HepG2 (cell line): ENCODE results near the gene GLO1. TPM values are rescaled to one million over a fixed set of nuclear protein-coding genes. Genes with fewer than 3 reads are reported as not detected.

Experiments
- CEBPZ ChIP-seq: IDR thresholded peaks from 2 replicates; pipeline ENCODE4 v1.6.1; 2012; ENCODE audit warnings: low read length, improper control_type of control experiment
- HNF1A ChIP-seq, 2 experiments: sonication (generic) in 1 of 2; formaldehyde crosslinking in 1 of 2; IDR thresholded peaks; 2 replicates each; pipeline versions ENCODE4 v1.4.0 to v1.6.1; 2016 to 2020; ENCODE audit warnings: borderline replicate concordance in 1 of 2, low read depth in 1 of 2, mild to moderate bottlenecking in 1 of 2, missing genetic modification reagents in 1 of 2
- HNRNPLL ChIP-seq: fragments of 200-400 bp; formaldehyde crosslinking; IDR thresholded peaks from 2 replicates; pipeline ENCODE4 v1.6.1; 2017; ENCODE audit warnings: mild to moderate bottlenecking, low read depth, low read length; ENCODE audit not compliant: poor library complexity, severe bottlenecking
- NFAT5 ChIP-seq: sonication (generic); formaldehyde crosslinking; IDR thresholded peaks from 2 replicates; pipeline ENCODE4 v1.4.0; 2020; ENCODE audit warnings: missing genetic modification reagents
- SNAPC4 ChIP-seq: sonication (generic); formaldehyde crosslinking; IDR thresholded peaks from 2 replicates; pipeline ENCODE4 v1.4.0; 2020; ENCODE audit warnings: mild to moderate bottlenecking, missing genetic modification reagents
- TP53 ChIP-seq: sonication (generic); formaldehyde crosslinking; conservative IDR thresholded peaks from 2 replicates; pipeline ENCODE4 v1.4.0; 2020; ENCODE audit warnings: missing genetic modification reagents
- ZNF20 ChIP-seq: sonication (generic); formaldehyde crosslinking; IDR thresholded peaks from 2 replicates; pipeline ENCODE4 v1.4.0; 2020; ENCODE audit warnings: mild to moderate bottlenecking, moderate library complexity, missing genetic modification reagents
- ZNF329 ChIP-seq: sonication (generic); formaldehyde crosslinking; IDR thresholded peaks from 2 replicates; pipeline ENCODE4 v1.9.0; 2021; ENCODE audit warnings: low read depth, mild to moderate bottlenecking, missing genetic modification reagents
- polyA plus RNA-seq, 8 experiments: library from polyadenylated mRNA; depleted of rRNA in 3 of 8; stranded (reverse) in 7 of 8; unstranded in 1 of 8; fragments of >200 nt; fragmentation: Illumina TruSeq in 4 of 8; extraction: Trizol in 4 of 8; gene quantifications; 2 replicates each; pipeline versions ENCODE4 v1.2.1 to v1.2.3, GENCODE V29; 2011 to 2016; ENCODE audit warnings: low read depth in 4 of 8, missing spikeins in 1 of 8, mixed read lengths in 1 of 8; ENCODE audit not compliant: insufficient read depth in 1 of 8
- total RNA-seq, 5 experiments: library from RNA; depleted of rRNA; stranded (reverse); fragments of >200 nt; fragmentation: Illumina TruSeq; extraction: Trizol; gene quantifications; 2 replicates each; pipeline ENCODE4 v1.2.3, GENCODE V29; 2016; ENCODE audit warnings: low read depth in 1 of 5

The GLO1 gene
- total and polyA plus RNA-seq, 2 of the 13 experiments (the other 11 are each of a cell fraction or from before 2014, with no cell fraction given): 77.1 to 177 TPM

GRCh38 chr6:38702558-38703397 is at the start of gene GLO1 (continued):
- TF ChIP-seq HNF1A (IDR thresholded peaks at IDR 0.05; ENCODE audit: low read depth) (no peak), HNF1A (CRISPR knock-in tag; IDR thresholded peaks at IDR 0.05; ENCODE audit: borderline replicate concordance) (no peak; the same call in 1 of the 2 replicates), NFAT5 (CRISPR knock-in tag) (peak; percentile 82), ZNF329 (CRISPR knock-in tag) (no peak; the same call in 1 of the 2 replicates), CEBPZ (no peak), HNRNPLL (peak; percentile 85), ZNF20 (CRISPR knock-in tag) (peak; percentile 78; the same call in 1 of the 2 replicates), SNAPC4 (CRISPR knock-in tag) (peak; percentile 93), TP53 (CRISPR knock-in tag) (no peak; the same call in 1 of the 2 replicates)
